Sigmoid colon (tissue), 7 donors: ENCODE data around the gene NCAN. TPM values are rescaled to one million over a fixed set of nuclear protein-coding genes. Genes with fewer than 3 reads are reported as not detected.
"Not testable (repeated sequence)": the region's sequence is repeated elsewhere in the genome, so short reads cannot be mapped to it uniquely, and the experiment has no call there.

ENCODE experiments used
- DNase-seq: peaks from one replicate; pipeline ENCODE4 v3.0.0-alpha.2; 2019
- H3K27ac ChIP-seq, 4 donors: fragments of 200-600 bp; sonication (generic); one replicate each; pipeline ENCODE4 v1.5.1; 2016 to 2019; ENCODE audit warnings: mild to moderate bottlenecking in 1 of 4
- H3K27me3 ChIP-seq, 3 donors: fragments of 200-600 bp; sonication (generic); one replicate each; pipeline ENCODE4 v1.5.1; 2019; ENCODE audit warnings: mild to moderate bottlenecking in 1 of 3
- H3K36me3 ChIP-seq, 4 donors: fragments of 200-600 bp; sonication (generic); one replicate each; pipeline ENCODE4 v1.5.1; 2016 to 2019
- H3K4me1 ChIP-seq, 4 donors: fragments of 200-600 bp; sonication (generic); one replicate each; pipeline ENCODE4 v1.5.1; 2017 to 2019
- H3K4me3 ChIP-seq, 4 donors: fragments of 200-600 bp; sonication (generic); one replicate each; pipeline ENCODE4 v1.5.1; 2017 to 2019; ENCODE audit warnings: mild to moderate bottlenecking in 2 of 4, moderate library complexity in 1 of 4
- H3K9me3 ChIP-seq, 4 donors: fragments of 200-600 bp in 3 of 4; sonication (generic) in 3 of 4; one replicate each; pipeline versions ENCODE4 v1.5.1 to v1.6.1; 2013 to 2019
- CTCF ChIP-seq, 4 experiments: fragments of 450-650 bp in 3 of 4; fragments of 200-600 bp in 1 of 4; IDR thresholded peaks; one replicate each; pipeline ENCODE4 v1.5.1; 2016 to 2019; ENCODE audit warnings: antibody characterized with exemption in 4 of 4, mild to moderate bottlenecking in 3 of 4, moderate library complexity in 2 of 4
- EP300 ChIP-seq, 4 donors: sonication (generic); formaldehyde crosslinking; IDR thresholded peaks; one replicate each; pipeline ENCODE4 v1.6.1; 2017; ENCODE audit warnings: antibody characterized with exemption in 4 of 4
- POLR2A ChIP-seq, 2 donors: fragments of 450-650 bp; IDR thresholded peaks; one replicate each; pipeline ENCODE4 v1.6.1; 2016; ENCODE audit warnings: antibody characterized with exemption in 2 of 2, mild to moderate bottlenecking in 2 of 2, moderate library complexity in 2 of 2
- POLR2AphosphoS5 ChIP-seq, 4 donors: sonication (generic); formaldehyde crosslinking; IDR thresholded peaks; one replicate each; pipeline ENCODE4 v1.6.1; 2017; ENCODE audit warnings: antibody characterized with exemption in 4 of 4
- WGBS, 2 donors: extraction: QIAGEN DNeasy Blood & Tissue Kit; methylation state at CpG; one replicate each; pipeline ENCODE4 v1.1.7; 2013; 5-methylcytosine and 5-hydroxymethylcytosine counted together
- intact Hi-C: fragments of 100-400 bp; cut with DNase I; formaldehyde crosslinking; loops from one replicate; pipeline ENCODE4 v1.15.1; 2023
- polyA plus RNA-seq, 3 donors: library from polyadenylated mRNA; stranded (reverse); fragments of 200-250 nt; gene quantifications; one replicate each; pipeline ENCODE4 v1.2.3, GENCODE V29; 2013
- total RNA-seq, 4 donors: library from RNA; depleted of rRNA; stranded (reverse); fragments of >200 nt; gene quantifications; one replicate each; pipeline ENCODE4 v1.1.0, GENCODE V29; 2016
- donor health status: healthy with polysubstance abuse.
- donor health status: Bipolar disorder and iron deficiency.
- donor health status: healthy.

NCAN gene
- total and polyA plus RNA-seq, 7 donors, result under 0.01 to 0.09 (median under 0.01) TPM; not detected in 4

GRCh38 chr19:19214159-19214490, 2.4 kb downstream of the NCAN start:
- Histone ChIP-seq H3K27ac (no peak overlapping the region), H3K27me3 (peaks cover 12 to 72% (median 43%) of the 10 kb centered on the region in 3 donors), H3K4me1 (no peaks in the 10 kb centered on the region), H3K36me3 (no peaks in the 10 kb centered on the region), H3K4me3 (no peak overlapping the region), H3K9me3 (no peaks in the 10 kb centered on the region)
- no peak for TF ChIP-seq CTCF (IDR thresholded peaks at IDR 0.05)
- TF ChIP-seq POLR2AphosphoS5 (IDR thresholded peaks at IDR 0.05), result no peak
- TF ChIP-seq POLR2A (IDR thresholded peaks at IDR 0.05), result no peak
- TF ChIP-seq EP300 (IDR thresholded peaks at IDR 0.05), result no peak
- intact Hi-C loops, result no loop called here
- no peak for DNase-seq
- 3 to 7% methylated on average over 5 of the region's 5 CpGs for WGBS, 2 donors

- no peak overlapping the region for H3K4me3 ChIP-seq
- peaks cover 12 to 66% (median 43%) of the 10 kb centered on the region in 3 donors for H3K27me3 ChIP-seq
- TF ChIP-seq POLR2A (IDR thresholded peaks at IDR 0.05) (no peak), EP300 (IDR thresholded peaks at IDR 0.05) (no peak), POLR2AphosphoS5 (IDR thresholded peaks at IDR 0.05) (no peak), CTCF (IDR thresholded peaks at IDR 0.05) (no peak)
- H3K4me1 ChIP-seq, result no peaks in the 10 kb centered on the region
- H3K27ac ChIP-seq, result no peak overlapping the region
- no peak for DNase-seq
- no peaks in the 10 kb centered on the region for H3K36me3 ChIP-seq
- intact Hi-C loops, result no loop called here
- H3K9me3 ChIP-seq, result no peaks in the 10 kb centered on the region
- WGBS, 2 donors, result 5 to 7% methylated on average over 8 of the region's 8 CpGs
Observed at GRCh38 chr19:19214892-19215291, 3.1 kb downstream of the NCAN start.

- H3K27ac ChIP-seq, result no peak overlapping the region
- H3K4me1 ChIP-seq, result no peaks in the 10 kb centered on the region
- intact Hi-C loops, result no loop called here
- DNase-seq, result no peak
- 78 to 79% methylated on average over 4 of the region's 4 CpGs for WGBS, 2 donors
- H3K4me3 ChIP-seq, result no peak overlapping the region
- peaks cover 12 to 61% (median 43%) of the 10 kb centered on the region in 3 donors for H3K27me3 ChIP-seq
- TF ChIP-seq POLR2AphosphoS5 (IDR thresholded peaks at IDR 0.05) (no peak), EP300 (IDR thresholded peaks at IDR 0.05) (no peak), POLR2A (IDR thresholded peaks at IDR 0.05) (no peak), CTCF (IDR thresholded peaks at IDR 0.05) (no peak)
- H3K36me3 ChIP-seq, result no peaks in the 10 kb centered on the region
- no peaks in the 10 kb centered on the region for H3K9me3 ChIP-seq
Observed at GRCh38 chr19:19215792-19216191, 4.0 kb downstream of the NCAN start.

GRCh38 chr19:19217099-19217498, 5.3 kb downstream of the NCAN start:
- intact Hi-C loops, result no loop called here
- peaks cover 4 to 51% (median 33%) of the 10 kb centered on the region in 3 donors for H3K27me3 ChIP-seq
- H3K4me3 ChIP-seq, result no peak overlapping the region
- TF ChIP-seq POLR2A (IDR thresholded peaks at IDR 0.05), result no peak
- no peak for TF ChIP-seq CTCF (IDR thresholded peaks at IDR 0.05)
- 55 to 64% methylated on average over 4 of the region's 4 CpGs for WGBS, 2 donors
- no peaks in the 10 kb centered on the region for H3K4me1 ChIP-seq
- no peak overlapping the region for H3K27ac ChIP-seq
- no peaks in the 10 kb centered on the region for H3K9me3 ChIP-seq
- no peaks in the 10 kb centered on the region for H3K36me3 ChIP-seq
- DNase-seq, result no peak

- H3K36me3 ChIP-seq, result no peaks in the 10 kb centered on the region
- TF ChIP-seq EP300 (IDR thresholded peaks at IDR 0.05), result no peak
- no peak for TF ChIP-seq POLR2A (IDR thresholded peaks at IDR 0.05)
- TF ChIP-seq CTCF (IDR thresholded peaks at IDR 0.05), result no peak
- no peak for TF ChIP-seq POLR2AphosphoS5 (IDR thresholded peaks at IDR 0.05)
- H3K4me1 ChIP-seq, result no peaks in the 10 kb centered on the region
- intact Hi-C loops, result no loop called here
- peaks cover 0 to 48% (median 17%) of the 10 kb centered on the region in 3 donors for H3K27me3 ChIP-seq
- H3K27ac ChIP-seq, result no peak overlapping the region
- no peak overlapping the region for H3K4me3 ChIP-seq
- no peaks in the 10 kb centered on the region for H3K9me3 ChIP-seq
- no peak for DNase-seq
- 86 to 89% methylated on average over 21 of the region's 21 CpGs for WGBS, 2 donors
Observed at GRCh38 chr19:19218911-19219310, 7.2 kb downstream of the NCAN start.

GRCh38 chr19:19221000-19221399, 9.2 kb downstream of the NCAN start:
- H3K36me3 ChIP-seq, H3K4me3 ChIP-seq, intact Hi-C loops, DNase-seq, H3K9me3 ChIP-seq, H3K4me1 ChIP-seq, H3K27ac ChIP-seq: not testable (repeated sequence)
- 84 to 89% methylated on average over 8 of the region's 8 CpGs for WGBS, 2 donors
- peaks cover 6 to 48% (median 22%) of the 10 kb centered on the region in 3 donors for H3K27me3 ChIP-seq
